VCaP (cell line): ENCODE data around the gene TNFAIP1.

Experiments used
- H3K27ac ChIP-seq: fragments of 450-650 bp; 2 replicates; pipeline ENCODE4 v1.5.1; 2017
- TF ChIP-seq, protein P1 (sequence below): fragments of 450-650 bp; conservative IDR thresholded peaks from 2 replicates; pipeline ENCODE4 v1.5.1; 2017; ENCODE audit warnings: mild to moderate bottlenecking, moderate library complexity

TNFAIP1 gene

DNA sequence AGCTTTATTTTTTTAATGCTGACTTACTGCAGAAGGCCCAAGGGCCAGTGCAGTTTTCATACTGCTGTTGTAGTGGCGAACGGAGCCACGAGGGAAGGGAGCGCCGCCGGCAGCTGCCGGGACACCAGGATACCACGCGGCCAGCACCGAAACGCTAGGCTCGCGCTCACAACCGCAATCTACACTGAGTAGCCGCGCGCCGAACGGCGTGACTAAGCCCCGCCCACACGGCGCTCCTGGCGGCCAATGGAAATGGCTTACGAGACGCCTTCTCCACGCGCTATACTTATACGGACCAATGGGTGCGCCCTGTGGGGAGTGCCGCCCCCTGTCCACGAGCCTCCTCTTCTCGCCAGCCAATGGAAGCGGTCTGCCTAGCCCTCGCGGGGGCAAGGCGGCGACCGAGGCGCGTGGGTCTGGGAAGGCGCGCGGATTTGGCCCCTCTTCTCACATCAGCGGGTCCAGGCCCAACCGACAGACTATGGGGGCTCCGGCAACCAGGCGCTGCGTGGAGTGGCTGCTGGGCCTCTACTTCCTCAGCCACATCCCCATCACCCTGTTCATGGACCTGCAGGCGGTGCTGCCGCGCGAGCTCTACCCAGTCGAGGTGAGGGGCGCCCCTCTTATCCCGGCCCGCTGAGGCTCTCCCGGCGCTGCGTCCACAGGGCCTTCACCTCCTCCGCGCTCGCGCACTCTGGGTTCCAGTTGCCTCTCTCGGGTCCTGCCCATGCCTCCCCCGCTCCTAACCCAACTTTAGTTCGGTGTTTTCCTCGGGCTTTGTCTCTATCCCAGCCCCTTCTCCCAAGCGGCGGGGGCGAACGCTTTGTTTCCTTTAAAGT lies 16.6 kb upstream of the TNFAIP1 start, which contains the start of gene TMEM97:
TSS of gene TMEM97 (plus strand) at position 442 of the 839 bp plus-strand sequence. CDS start at position 482, 40 bp downstream.
- TF ChIP-seq, protein P1, sequence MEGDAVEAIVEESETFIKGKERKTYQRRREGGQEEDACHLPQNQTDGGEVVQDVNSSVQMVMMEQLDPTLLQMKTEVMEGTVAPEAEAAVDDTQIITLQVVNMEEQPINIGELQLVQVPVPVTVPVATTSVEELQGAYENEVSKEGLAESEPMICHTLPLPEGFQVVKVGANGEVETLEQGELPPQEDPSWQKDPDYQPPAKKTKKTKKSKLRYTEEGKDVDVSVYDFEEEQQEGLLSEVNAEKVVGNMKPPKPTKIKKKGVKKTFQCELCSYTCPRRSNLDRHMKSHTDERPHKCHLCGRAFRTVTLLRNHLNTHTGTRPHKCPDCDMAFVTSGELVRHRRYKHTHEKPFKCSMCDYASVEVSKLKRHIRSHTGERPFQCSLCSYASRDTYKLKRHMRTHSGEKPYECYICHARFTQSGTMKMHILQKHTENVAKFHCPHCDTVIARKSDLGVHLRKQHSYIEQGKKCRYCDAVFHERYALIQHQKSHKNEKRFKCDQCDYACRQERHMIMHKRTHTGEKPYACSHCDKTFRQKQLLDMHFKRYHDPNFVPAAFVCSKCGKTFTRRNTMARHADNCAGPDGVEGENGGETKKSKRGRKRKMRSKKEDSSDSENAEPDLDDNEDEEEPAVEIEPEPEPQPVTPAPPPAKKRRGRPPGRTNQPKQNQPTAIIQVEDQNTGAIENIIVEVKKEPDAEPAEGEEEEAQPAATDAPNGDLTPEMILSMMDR = peak; percentile 14
- peak within 1 kb of the TSS; percentile 88 for H3K27ac ChIP-seq

DNA sequence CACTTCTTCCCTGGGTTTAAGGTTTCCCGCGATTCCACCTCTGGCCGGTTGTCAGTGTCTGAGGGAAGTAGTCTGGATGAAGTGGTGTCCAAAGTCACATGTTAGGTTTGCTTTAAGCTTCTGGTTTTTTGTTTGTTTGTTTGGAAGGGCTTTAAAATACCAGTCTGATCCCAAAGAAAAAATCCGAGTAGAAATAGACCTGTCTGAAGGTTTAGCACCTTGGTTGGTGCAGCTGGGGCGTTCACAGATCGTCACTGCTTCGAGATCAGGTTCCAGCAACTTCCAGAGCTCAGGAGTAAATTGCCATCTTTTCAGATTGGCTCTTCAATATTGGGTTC lies 16.0 kb upstream of the TNFAIP1 start:
- TF ChIP-seq, protein P1 = no peak
- H3K27ac ChIP-seq = peak overlapping the region; percentile 88

DNA sequence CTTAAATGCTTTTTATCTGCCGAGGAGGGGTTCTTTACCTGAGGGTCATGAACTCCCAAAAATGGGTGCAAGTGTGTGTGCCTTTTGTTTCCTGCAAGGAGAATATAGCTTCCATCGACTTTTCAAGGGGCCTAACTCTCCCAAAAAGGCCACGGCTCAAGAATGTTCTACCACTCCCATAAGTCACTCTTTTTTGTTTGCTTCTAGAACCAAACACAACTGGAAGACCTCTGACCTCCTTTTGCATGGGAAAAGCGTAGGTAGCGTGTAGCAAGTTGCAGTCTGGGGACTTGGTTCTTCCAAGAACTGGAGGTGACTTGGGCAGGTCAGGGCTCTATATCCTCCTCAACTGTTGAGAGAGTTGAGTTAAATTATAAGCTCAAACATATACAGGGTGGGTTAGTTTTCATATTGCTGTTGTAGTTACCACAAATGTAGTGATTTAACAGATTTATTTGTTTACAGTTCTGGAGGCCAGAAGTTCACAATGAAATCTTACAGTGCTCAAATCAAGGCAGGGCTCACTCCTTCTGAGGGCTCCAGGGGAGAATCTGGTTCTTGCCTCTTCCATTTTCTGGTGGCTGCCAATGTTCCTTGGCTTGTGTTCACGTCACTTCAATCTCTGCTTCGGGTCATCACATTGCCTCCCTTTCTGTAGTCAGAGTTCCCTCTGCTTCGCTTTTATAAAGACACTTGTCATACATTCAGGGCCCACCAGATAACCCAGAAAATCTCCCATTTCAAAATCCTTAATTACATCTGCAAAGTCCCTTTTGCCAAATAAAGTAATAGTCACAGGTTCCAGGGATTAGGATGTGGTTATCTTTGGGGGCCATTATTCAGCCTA lies 15.1 kb upstream of the TNFAIP1 start:
- peak overlapping the region; percentile 88 for H3K27ac ChIP-seq
- TF ChIP-seq, protein P1 = no peak

DNA sequence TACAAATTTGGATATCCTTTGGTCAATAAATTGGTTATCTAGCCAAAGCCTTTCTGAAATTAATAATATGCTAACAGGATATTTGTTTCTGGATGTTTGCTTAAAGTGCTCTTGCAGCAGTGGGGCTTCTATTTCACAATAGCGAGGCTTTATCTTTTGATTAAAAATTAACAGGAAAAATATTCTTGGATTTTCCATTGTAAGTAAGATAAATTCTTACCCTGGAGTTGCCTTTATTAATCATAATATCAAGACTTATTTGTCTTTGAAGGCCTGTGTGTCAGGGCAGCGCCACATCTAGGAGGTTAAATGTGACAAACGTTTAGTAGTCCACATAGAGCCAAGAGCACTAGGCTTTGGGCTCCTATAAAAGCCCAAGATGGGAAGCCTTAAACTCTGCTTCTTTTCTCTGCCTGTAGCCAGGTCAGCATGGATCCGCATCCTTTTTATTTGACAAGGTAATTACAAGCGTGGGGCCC lies 11.3 kb upstream of the TNFAIP1 start:
- H3K27ac ChIP-seq = peak overlapping the region; percentile 88
- TF ChIP-seq, protein P1 = no peak

DNA sequence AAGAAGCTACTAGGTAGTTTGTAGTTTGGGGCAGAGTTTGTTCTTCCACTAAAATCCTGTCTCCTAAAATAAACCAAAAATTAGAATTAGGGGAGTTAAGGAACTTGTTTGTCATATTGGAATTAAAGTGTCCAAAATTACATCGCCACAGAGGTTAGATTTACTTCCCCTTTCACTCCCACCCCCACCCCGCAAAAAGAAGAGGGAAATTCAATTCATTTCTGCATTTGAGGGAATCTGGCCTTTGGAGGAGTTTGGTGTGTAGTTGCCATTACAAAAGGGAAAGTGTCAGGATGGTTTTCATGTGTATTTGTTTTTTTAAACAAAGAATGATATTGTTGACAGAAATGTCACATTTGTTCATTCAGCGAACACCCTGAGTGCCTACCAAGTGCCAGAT lies 10.8 kb upstream of the TNFAIP1 start:
- H3K27ac ChIP-seq = peak overlapping the region; percentile 88
- TF ChIP-seq, protein P1 = no peak

DNA sequence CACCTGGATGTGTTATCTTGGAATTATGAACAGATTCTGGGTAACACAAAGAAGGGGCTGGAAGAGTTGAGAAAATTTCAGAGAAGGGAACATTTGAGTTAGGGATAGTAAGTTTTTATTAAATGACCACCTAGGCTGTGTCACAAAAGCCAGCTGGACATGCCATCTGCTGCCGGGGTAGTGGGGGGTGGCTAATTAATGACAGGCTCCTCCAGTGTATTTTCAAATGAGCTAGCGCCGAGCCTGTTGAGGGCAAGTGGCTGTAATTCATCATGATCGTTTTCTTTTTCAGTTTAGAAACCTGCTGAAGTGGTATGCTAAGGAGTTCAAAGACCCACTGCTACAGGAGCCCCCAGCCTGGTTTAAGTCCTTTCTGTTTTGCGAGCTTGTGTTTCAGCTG lies 10.3 kb upstream of the TNFAIP1 start:
- TF ChIP-seq, protein P1 = no peak
- peak overlapping the region; percentile 88 for H3K27ac ChIP-seq

DNA sequence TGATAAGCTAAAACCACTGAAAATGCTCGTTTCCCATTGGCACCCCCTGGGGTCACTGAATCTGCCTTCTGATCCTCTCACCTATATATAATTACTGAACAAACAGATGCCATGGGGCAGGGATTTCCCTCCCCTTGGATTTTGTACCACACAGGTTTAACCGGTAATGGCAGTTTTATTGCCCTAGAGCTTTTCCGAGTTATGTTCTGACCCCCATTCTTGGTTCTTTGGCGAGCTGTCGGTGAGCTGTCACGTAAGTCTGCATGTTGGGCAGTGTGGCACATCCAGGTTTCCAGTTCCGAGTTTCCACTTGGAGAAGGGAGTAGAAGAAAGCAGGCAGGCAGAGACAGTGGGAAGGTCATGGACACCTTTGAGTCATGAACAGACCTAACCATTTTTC lies 9.4 kb upstream of the TNFAIP1 start:
- TF ChIP-seq, protein P1 = no peak
- peak overlapping the region; percentile 88 for H3K27ac ChIP-seq
